GM21723 (cell line): ENCODE data around the gene DDX1.

Experiments used
- ATAC-seq: cut with Tn5 transposase; IDR thresholded peaks from one replicate; pipeline ENCODE4 v1.9.1; 2021; ENCODE audit warnings: mild to moderate bottlenecking, moderate library complexity; ENCODE audit not compliant: unreplicated experiment

Gene DDX1

DNA sequence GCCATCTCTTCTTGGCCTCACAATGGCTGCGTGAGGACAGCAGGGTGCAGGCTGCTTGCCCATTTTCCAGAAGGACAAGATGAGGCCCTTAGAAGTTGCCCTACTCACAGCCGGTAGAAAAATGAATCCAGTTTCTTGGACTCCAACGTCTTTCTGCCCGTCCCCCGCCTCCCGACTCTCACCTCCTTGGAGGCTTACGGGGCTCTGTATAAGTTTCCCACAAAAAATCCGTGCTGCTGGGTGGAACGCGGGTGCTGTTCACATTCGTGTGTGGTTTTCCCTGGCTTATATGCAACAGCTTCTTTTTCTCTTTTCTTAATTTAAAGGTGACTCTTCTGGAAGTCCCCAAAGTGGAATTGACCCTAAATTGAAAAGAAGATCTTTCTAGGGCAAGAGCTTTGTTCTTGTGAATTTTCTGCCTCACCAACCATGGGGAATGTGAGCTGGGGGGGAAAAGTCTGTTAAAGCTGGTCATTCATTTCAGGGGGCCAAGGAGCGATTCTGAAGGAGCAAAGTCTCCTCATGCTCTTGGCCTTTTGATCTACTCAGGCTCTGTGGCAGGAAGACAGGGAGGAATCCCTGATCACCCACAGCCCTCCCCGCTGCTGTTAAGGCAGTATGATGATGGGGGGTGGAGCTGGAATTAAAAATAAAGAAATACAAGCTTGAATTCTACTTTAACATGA is 51.3 kb downstream of the DDX1 start:
- ATAC-seq = no peak

GRCh38 chr2:15643791-15644585 is 52.3 kb downstream of the DDX1 start:
- no peak for ATAC-seq

DNA sequence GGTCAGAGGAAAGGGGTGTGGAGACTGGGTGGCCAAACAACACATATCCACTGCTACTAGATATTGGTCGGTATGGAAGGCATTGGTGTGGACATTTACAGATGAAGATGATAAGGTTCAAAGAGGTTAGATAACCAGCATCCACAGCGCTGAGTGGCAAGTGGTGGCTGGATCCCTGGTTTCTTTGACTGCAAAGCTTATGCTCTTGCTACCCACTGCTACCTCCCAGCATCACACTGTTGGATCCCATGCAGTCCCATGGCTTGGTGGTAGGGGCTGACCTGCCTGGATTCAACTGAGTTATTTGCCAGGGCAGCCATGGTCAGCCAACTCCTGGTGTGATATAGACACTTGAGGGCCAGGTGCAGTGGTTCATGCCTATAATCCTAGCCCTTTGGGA is 53.6 kb downstream of the DDX1 start:
- ATAC-seq = no peak

DNA sequence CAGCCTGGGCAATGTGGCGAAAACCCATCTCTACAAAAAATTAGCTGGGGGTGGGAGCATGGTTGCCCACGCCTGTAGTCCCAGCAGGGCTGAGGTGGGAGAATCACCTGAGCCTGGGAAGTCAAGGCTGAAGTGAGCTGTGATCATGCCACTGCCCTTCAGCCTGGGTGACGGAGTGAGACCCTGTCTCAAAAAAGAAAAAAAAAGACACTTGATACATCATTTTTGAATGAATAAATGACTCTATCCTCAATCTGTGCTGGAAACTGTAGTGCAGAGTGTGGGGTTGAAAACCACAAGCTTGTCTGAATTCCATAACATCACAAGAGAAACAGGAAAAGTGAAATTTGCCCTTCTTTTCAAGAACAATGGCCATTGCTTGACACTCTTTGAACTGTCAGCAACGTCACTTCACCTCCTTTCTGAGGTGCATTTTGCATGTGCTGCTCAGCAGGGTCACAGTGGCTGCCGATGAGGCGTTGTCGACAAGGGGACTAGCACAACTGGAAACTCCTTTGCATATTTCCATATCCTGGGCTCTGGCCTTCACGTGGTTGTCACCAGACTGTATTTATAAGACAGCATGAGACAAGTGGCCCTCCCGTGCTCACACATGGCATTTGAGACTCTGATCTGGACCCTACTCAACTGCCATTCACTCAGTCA is 54.2 kb downstream of the DDX1 start:
- no peak for ATAC-seq

GRCh38 chr2:15646661-15647060 is 55.0 kb downstream of the DDX1 start:
- ATAC-seq = no peak

DNA sequence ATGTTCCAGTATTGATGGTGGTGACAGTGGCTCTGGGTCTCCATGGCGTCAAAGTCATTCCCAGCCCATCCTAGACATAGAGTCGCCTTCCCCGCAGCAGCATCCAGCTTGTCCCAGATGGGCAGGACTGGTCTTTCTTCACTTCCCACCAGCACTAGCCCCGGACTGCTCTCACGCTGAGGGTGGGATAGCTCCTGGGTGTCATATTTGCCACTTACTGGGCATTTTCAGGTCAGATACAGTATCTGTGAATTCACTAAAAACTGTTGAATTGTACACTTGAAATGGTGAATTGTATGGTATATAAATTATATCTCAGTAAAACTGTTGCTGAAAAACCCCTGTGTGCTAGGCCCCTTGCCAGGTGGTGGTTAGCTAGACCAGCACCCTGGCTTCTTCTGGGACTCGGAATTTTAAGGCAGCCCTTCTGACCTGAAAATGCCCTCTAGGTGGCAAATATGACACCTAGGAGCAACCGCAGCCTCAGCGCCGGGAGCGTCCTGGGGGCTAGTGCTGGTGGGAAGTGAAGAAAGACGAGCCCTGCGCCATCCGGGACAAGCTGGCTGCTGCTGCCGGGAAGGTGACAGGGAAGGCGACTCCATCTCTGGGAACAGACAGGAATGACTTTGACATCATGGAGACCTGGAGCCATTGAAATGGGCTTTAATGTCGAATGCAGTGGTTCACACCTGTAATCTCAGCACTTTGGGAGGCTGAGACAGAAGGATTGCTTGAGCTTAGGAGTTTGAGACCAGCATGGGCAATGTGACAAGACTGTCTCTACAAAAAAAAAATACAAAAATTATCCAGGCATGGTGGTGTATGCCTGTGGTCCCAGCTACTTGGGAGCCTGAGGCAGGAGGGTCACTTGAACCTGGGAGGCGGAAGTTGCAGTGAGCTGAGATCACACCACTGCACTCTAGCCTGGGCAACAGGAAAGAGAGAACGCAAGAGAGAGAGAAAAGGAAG is 56.2 kb downstream of the DDX1 start:
- no peak for ATAC-seq

- no peak for ATAC-seq
Observed at GRCh38 chr2:15648593-15649525, 57.2 kb downstream of the DDX1 start.

DNA sequence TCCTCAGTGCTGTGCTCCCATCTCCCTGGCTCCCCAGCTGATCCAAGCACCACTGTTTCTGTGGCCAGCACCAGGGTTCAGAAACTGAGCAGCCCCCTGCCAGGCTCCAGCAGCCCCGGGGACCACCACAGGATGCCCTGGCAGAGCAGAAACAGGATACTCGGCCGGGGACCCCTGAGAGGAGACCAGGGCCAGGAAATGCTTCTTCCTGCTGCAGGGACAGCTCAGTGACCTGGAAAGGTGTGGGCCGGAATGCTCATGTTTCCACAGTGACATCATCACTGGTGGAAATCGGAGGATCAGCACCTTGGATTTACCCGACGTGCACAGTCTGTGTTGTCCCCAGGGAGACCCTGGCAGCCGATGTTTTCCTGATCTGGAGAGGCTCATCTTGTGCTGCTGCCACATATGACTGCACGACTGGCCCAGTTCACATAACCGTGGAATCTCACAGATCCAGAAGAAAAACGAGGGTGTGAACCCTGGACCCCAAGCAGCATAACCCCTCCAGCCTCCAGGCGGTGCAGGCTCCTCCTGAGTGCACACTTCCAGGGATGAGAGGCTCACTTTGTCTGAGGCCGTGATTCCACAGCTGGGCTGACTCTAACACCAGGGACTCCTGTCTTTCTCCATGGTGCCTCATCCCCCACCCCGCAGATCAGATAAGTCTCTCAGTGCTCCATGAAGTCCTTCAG is 58.0 kb downstream of the DDX1 start:
- ATAC-seq = no peak

GRCh38 chr2:15650616-15651366 is 59.1 kb downstream of the DDX1 start:
- no peak for ATAC-seq

DNA sequence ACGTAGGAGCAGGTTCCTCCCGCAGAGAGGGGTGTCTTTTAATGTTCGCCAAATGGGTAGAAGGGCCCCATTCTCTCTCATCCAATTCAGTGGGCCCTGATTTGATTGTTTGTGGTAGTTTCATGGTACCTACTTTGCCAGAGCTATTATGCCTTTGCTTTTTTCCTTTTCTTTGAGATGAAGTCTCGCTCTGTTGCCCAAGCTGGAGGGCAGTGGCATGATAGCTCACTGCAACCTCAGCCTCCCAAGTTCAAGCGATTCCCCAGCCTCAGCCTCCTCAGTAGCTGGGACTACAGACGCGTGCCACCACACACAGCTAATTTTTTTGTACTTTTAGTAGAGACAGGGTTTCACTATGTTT is 59.7 kb downstream of the DDX1 start:
- no peak for ATAC-seq

GRCh38 chr2:15652252-15652651 is 60.6 kb downstream of the DDX1 start:
- no peak for ATAC-seq

DNA sequence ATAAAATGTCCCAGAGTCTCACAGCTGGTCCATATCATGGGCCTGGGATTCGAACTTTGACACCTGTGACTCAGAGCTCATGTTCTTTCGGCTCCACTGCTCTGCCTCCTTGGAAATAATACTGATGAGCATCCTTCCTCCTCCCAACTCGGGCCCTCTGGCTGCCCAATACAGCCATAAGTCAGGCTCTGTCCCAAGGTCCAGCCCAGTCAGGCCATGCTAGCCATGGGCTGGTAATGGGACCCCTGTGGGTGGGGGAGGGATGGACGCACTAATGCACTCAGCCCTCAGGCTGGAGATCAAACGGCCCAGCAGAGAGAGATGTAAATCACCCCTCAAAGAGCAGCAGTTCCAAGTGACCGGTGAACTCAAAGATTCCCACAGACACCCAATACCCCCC is 61.1 kb downstream of the DDX1 start:
- no peak for ATAC-seq

DNA sequence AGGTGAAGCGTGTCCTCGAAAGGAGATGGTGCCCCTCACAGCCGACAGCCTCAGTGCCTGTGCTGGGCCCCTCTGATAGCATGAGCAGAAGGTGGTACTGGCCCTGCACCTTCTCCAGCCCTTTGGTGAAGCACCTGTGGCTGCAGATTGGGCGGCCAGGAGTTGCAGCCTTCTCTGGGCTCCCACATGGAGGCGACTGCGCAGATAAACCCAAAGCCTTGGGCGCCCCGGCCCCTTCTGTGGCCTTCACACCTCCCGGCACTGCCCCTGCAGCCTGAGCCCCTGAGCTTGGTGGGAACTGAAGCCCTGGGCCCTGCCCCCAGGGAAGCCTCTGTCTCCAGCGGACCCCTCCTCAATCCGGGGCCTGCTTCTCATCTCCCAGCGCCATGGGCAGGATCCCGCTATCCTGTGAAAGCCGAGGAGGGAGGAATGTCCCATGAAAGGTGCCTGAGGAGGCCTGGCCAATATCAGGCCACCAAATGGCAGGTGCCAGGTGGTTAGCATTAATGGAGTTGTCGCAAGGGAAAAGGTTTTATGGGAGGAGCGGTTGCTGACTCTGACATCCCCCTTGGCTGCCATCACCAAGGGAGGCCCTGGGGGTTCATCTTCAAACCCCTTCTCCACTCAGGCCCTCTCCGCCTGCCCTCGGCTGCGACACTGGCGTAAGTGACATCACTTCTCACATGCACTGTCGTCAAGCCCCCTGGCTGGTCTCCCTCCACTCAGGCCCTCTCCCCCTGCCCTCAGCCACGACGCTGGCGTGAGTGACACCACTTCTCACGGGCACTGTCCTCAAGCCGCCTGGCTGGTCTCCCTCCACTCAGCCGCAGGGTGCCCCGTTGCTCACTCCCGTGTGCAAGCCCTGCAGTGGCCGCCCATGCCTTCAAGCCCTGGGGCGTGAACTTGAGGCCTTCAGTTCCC is 62.4 kb downstream of the DDX1 start:
- ATAC-seq = no peak

DNA sequence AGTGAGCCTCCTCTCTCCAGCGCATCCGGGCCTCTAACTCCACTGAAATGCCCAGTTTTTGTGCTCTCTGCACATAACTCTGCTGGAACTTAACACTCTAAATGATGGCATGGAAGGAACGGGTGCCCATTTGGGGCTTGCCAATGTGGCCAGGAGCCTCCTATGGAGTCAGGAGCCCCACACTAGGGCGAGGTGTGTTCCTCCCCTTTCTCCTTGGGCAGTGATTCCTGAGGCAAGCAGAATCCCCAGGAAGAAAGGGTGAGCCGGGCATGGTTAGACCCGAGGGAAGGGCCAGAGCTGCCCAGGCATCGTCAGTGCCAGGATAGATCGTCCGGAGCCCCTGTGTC is 63.0 kb downstream of the DDX1 start:
- no peak for ATAC-seq

DNA sequence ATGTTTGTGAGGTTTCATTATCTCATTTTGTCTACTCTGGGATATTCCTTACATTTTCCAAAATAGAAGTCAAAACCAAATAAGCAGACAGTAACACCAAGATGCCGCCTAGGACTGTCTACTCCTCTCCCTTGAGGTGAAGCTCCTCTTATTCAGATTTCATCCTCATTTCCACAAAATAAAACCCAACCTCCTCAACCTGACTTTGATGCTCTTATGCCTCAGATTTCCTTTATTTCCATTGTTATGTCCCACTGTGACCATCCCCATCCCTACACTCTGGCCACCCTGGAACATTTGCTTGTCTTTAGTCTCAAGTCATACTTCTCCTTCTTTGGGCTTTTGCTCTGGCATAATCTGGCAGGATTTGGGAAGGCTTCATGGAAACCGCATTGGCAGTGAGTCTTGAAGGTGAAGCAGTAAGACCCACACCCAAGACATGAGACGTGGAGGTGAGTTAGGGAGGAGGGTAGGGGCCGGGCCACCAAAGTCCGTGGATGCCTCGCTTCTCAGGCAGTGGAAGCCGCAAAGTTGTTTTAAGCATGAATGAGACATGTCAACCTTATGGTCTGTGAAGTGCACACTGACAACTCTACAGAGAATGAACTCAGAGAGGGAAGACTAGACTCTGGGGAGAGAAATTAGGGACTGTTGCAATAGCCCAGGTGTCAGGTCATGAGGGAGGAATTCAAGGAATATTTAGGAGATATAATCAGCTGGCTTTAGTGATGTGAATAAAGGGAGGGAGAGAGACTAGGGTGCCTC is 63.6 kb downstream of the DDX1 start:
- no peak for ATAC-seq

GRCh38 chr2:15656090-15656489 is 64.4 kb downstream of the DDX1 start:
- ATAC-seq = no peak

DNA sequence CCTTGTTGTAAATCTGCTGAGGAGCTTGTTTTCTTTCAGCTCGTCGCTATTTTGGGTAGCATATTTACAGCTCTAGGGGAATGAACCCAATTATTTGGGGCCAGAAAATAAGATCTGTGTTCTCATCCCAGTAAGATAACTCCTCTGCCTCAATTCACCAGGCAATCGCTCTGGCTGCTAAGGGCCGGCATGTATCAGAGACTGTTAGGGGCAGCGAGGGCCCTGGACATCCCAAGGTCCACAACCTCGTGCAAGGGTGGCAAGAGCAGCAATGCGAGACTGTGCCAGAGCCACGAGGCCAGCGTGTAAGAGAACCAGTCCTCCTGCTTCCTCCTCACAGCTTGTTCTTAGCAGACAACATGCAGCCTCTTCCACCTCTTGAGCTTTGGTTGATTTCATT is 66.1 kb downstream of the DDX1 start:
- ATAC-seq = no peak
